OCI-LY7 (cell line): ENCODE data around the gene ROMO1. TPM values are rescaled to one million over a fixed set of nuclear protein-coding genes. Genes with fewer than 3 reads are reported as not detected.
"Not testable (repeated sequence)": the region's sequence is repeated elsewhere in the genome, so short reads cannot be mapped to it uniquely, and the experiment has no call there.

ENCODE experiments used
- BruUV-seq: library from RNA; stranded (reverse); fragments of 400-500 nt; replicated peaks from 2 replicates; lab custom pipeline; 2021; lab: Mats Ljungman, UMichigan
- CTCF ChIA-PET: fragments of 300-600 bp; sonication (Branson Sonifier 250); formaldehyde crosslinking; loops from one replicate; lab custom pipeline; 2022; ENCODE audit warnings: antibody characterized with exemption; ENCODE audit not compliant: unreplicated experiment; lab: Charles Lee
- POLR2A ChIA-PET: fragments of 300-600 bp; sonication (Branson Sonifier 250); formaldehyde crosslinking; loops from one replicate; lab custom pipeline; 2022; ENCODE audit warnings: antibody characterized with exemption; lab: Charles Lee
- DNase-seq: peaks from one replicate; pipeline ENCODE4 v3.0.0-alpha.2; 2015; ENCODE audit warnings: low spot score
- H2AFZ ChIP-seq: fragments of 200-600 bp; sonication (generic), shearing (Covaris generic); 2 replicates; pipeline ENCODE4 v1.6.1; 2014; ENCODE audit warnings: mild to moderate bottlenecking, antibody characterized with exemption, low read length, moderate library complexity
- H3K27ac ChIP-seq: fragments of 200-600 bp; sonication (generic); 2 replicates; pipeline ENCODE4 v1.5.1; 2014; ENCODE audit warnings: mixed run types, low read depth, mild to moderate bottlenecking, moderate library complexity, low read length, inconsistent platforms; ENCODE audit not compliant: poor library complexity, severe bottlenecking
- H3K36me3 ChIP-seq: fragments of 200-600 bp; sonication (generic); 2 replicates; pipeline ENCODE4 v1.6.1; 2014; ENCODE audit warnings: mild to moderate bottlenecking, antibody characterized with exemption, low read length, moderate library complexity, mixed read lengths; ENCODE audit not compliant: insufficient read depth
- H3K4me1 ChIP-seq: fragments of 200-600 bp; sonication (generic); 2 replicates; pipeline ENCODE4 v1.5.1; 2014; ENCODE audit warnings: mild to moderate bottlenecking, low read length; ENCODE audit not compliant: insufficient read depth, poor library complexity, severe bottlenecking
- H3K4me2 ChIP-seq: fragments of 200-600 bp; sonication (generic); 2 replicates; pipeline ENCODE4 v1.6.1; 2014; ENCODE audit warnings: mild to moderate bottlenecking, low read length
- H3K4me3 ChIP-seq: fragments of 200-600 bp; sonication (generic); 2 replicates; pipeline ENCODE4 v1.5.1; 2014; ENCODE audit warnings: mild to moderate bottlenecking, low read depth, low read length; ENCODE audit not compliant: poor library complexity, severe bottlenecking
- H3K79me2 ChIP-seq: fragments of 200-600 bp; sonication (generic); 2 replicates; pipeline ENCODE4 v1.6.1; 2016; ENCODE audit warnings: low read depth, mild to moderate bottlenecking, low read length, moderate library complexity, mixed read lengths; ENCODE audit not compliant: insufficient read depth
- H3K9me2 ChIP-seq: fragments of 200-600 bp; sonication (generic); 2 replicates; pipeline ENCODE4 v1.6.1; 2016; ENCODE audit warnings: mild to moderate bottlenecking, low read length, mixed read lengths; ENCODE audit not compliant: insufficient read depth
- H3K9me3 ChIP-seq: fragments of 200-600 bp; sonication (generic); 2 replicates; pipeline ENCODE4 v1.6.1; 2014; ENCODE audit warnings: mild to moderate bottlenecking, mixed run types, low read length, mixed read lengths
- H4K20me1 ChIP-seq: fragments of 200-600 bp; sonication (generic); 2 replicates; pipeline ENCODE4 v1.6.1; 2014; ENCODE audit warnings: mild to moderate bottlenecking, antibody characterized with exemption, low read length, moderate library complexity, mixed read lengths; ENCODE audit not compliant: insufficient read depth
- EZH2phosphoT487 ChIP-seq: fragments of 200-600 bp; sonication (generic); IDR thresholded peaks from 2 replicates; pipeline ENCODE4 v1.6.1; 2018; ENCODE audit warnings: low read depth, borderline replicate concordance, mild to moderate bottlenecking, mixed run types, antibody characterized with exemption, low read length, moderate library complexity, mixed read lengths
- intact Hi-C: fragments of 100-400 bp; cut with micrococcal nuclease; formaldehyde crosslinking; loops from one replicate; pipeline ENCODE4 v1.10.0; 2022; ENCODE audit not compliant: unreplicated experiment
- total RNA-seq, 2 experiments: library from RNA; depleted of rRNA in 1 of 2; stranded (reverse); fragments of >200 nt in 1 of 2; shearing (Covaris generic) in 1 of 2; gene quantifications; 2 replicates each; pipeline ENCODE4 v1.2.3, GENCODE V29; 2014 to 2022
- TF ChIP-seq, protein P1 (sequence below): fragments of 200-600 bp; sonication (generic); conservative IDR thresholded peaks from 2 replicates; pipeline ENCODE4 v1.5.1; 2014; ENCODE audit warnings: mild to moderate bottlenecking, antibody characterized with exemption, low read length, moderate library complexity, mixed read lengths

ROMO1 gene
- total RNA-seq, 2 experiments from 2014 or later, result 164 to 393 TPM

DNA sequence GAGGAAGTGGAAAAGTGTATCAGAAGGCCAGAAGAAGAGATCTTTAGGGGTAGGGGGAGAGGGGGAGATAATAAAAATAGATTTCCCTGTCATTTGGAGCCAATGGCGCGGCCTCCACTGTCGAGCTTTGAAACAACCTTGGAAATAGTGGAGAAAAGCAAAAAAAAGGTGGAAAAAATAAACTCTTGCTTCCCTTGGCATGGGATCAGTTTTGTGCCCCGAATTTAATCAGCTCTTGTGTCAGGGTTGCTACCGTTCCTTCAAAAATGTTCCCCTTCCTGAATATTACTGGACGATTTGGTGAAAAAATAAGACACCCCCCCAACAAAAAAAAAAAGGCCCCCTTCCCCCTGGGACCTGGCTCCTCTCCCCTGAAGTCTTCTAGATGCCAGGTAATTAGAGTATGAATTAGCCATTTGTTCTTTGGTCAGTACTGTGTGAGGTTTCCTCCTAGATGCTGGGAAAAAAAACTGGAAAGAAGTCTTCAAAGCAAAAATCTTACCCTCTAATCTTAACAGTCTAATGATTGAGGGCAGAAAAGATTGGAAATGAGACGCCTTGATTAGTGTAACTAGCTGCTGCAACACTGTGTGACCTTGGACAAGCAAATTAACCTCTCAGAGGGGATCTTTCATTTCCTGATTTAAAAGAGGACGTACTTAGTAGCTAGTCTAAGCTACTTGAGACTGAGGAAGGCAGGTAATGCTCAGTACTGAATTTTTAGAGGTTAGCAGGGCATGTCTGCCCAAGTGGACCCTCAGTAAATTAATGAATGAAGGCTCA, 43.7 kb downstream of the ROMO1 start:
- H3K36me3 ChIP-seq, result peaks cover 40% of the 10 kb centered on the region
- intact Hi-C loops, result loop anchor here (1.0 to 5.0 kb wide), 4 partner anchors 25 to 209 kb away; partner anchors contain the start of genes CPNE1, PHF20, RBM12 and SCAND1
- H3K79me2 ChIP-seq, result peaks cover 56% of the 10 kb centered on the region
- peak; percentile 87 for DNase-seq
- H3K9me3 ChIP-seq, result no peaks in the 10 kb centered on the region
- peak overlapping the region; percentile 96 for H3K27ac ChIP-seq
- no peaks in the 10 kb centered on the region for H3K9me2 ChIP-seq
- peak overlapping the region; percentile 87 for H3K4me3 ChIP-seq
- CTCF ChIA-PET, result interaction anchor here (0.6 to 1.6 kb wide), 3 partner anchors 25 to 465 kb away, joined by 3 to 7 read pairs (median 5); no protein-coding TSS in a partner anchor
- BruUV-seq, result TSS peak; percentile 99
- peaks cover 42% of the 10 kb centered on the region for H3K4me1 ChIP-seq
- POLR2A ChIA-PET, result interaction anchor here (0.6 to 4.0 kb wide), 22 partner anchors 8 to 380 kb away, joined by 3 to 76 read pairs (median 4); partner anchors contain the start of genes PHF20, SCAND1 and SPAG4
- H2AFZ ChIP-seq, result peak overlapping the region; percentile 13; the same call in 1 of the 2 replicates
- TF ChIP-seq, protein P1, sequence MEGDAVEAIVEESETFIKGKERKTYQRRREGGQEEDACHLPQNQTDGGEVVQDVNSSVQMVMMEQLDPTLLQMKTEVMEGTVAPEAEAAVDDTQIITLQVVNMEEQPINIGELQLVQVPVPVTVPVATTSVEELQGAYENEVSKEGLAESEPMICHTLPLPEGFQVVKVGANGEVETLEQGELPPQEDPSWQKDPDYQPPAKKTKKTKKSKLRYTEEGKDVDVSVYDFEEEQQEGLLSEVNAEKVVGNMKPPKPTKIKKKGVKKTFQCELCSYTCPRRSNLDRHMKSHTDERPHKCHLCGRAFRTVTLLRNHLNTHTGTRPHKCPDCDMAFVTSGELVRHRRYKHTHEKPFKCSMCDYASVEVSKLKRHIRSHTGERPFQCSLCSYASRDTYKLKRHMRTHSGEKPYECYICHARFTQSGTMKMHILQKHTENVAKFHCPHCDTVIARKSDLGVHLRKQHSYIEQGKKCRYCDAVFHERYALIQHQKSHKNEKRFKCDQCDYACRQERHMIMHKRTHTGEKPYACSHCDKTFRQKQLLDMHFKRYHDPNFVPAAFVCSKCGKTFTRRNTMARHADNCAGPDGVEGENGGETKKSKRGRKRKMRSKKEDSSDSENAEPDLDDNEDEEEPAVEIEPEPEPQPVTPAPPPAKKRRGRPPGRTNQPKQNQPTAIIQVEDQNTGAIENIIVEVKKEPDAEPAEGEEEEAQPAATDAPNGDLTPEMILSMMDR, result no peak
- TF ChIP-seq EZH2phosphoT487, result no peak
- peak overlapping the region; percentile 96 for H3K4me2 ChIP-seq
- peaks cover 30% of the 10 kb centered on the region for H4K20me1 ChIP-seq

DNA sequence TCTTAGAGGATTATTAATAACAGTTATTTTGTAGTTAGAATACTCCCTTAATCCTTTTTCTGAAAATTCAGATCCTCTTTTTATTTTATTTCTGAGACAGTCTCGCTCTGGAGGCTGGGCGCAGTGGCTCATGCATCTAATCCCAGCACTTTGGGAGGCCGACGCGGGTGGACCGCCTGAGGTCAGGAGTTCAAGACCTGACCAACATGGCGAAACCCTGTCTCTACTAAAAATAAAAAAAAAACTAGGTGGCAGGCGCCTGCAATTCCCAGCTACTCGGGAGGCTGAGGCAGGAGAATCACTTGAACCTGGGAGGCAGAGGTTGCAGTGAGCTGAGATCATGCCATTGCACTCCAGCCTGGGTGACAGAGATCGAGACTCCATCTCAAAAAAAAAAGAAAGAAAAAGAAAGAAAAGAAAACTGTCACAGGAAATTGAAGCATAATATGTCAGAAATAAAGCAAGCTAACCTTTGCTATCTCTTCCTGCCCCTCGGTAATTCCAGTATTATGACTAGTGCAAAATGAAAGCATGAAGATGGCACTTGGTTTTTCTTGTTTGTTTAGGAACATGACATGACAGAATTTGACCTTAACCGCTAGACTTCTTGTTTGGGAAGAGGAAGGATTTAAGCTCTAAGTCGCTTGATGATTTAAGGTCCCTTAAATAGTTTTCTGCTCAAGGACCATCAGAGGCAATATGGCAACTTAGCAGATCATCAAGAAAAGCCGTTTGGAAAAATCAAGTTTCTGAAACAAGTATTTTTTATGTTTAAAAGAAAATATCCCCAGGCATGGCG, 44.7 kb downstream of the ROMO1 start:
- H3K4me1 ChIP-seq, result peaks cover 34% of the 10 kb centered on the region
- no TSS peak for BruUV-seq
- POLR2A ChIA-PET, result interaction anchor here (0.6 to 4.0 kb wide), 16 partner anchors 9 to 210 kb away, joined by 3 to 76 read pairs (median 5); partner anchors contain the start of genes PHF20, SCAND1 and SPAG4
- no peaks in the 10 kb centered on the region for H3K9me3 ChIP-seq
- peak overlapping the region; percentile 96 for H3K27ac ChIP-seq
- peaks cover 47% of the 10 kb centered on the region for H3K79me2 ChIP-seq
- TF ChIP-seq, protein P1, result no peak
- no peak for TF ChIP-seq EZH2phosphoT487
- H3K36me3 ChIP-seq, result peaks cover 31% of the 10 kb centered on the region
- CTCF ChIA-PET, result interaction anchor here (1.6 kb wide), 1 partner anchor 25 kb away, joined by 7 read pairs; no protein-coding TSS in a partner anchor
- peak overlapping the region; percentile 87 for H3K4me3 ChIP-seq
- intact Hi-C loops, result loop anchor here (5.0 kb wide), 2 partner anchors 82 to 208 kb away; partner anchors contain the start of genes CPNE1, RBM12 and SCAND1
- peak overlapping the region; percentile 56; the same call in 1 of the 2 replicates for H2AFZ ChIP-seq
- DNase-seq, result peak; percentile 26
- no peaks in the 10 kb centered on the region for H3K9me2 ChIP-seq
- H4K20me1 ChIP-seq, result peaks cover 20% of the 10 kb centered on the region
- peak overlapping the region; percentile 96 for H3K4me2 ChIP-seq

DNA sequence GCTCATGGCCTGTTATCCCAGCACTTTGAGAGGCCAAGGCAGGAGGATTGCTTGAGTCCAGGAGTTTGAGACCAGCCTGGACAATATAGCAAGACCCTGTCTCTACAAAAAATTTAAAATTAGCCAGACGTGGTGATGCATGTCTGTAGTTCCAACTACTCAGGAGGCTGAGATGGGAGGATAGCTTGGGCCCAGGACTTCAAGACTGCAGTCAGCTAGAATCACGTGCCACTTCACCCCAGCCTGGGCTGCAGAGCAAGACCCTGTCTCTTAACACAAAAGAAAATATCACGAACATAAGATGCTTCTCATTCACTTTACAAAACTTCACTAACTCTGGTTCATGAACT, 45.3 kb downstream of the ROMO1 start:
- Histone ChIP-seq H3K4me3 (peak overlapping the region; percentile 87), H3K27ac (peak overlapping the region; percentile 96), H3K79me2 (peaks cover 41% of the 10 kb centered on the region), H3K36me3 (peaks cover 25% of the 10 kb centered on the region), H2AFZ (peak overlapping the region; percentile 56; the same call in 1 of the 2 replicates), H4K20me1 (peaks cover 17% of the 10 kb centered on the region), H3K4me2 (peak overlapping the region; percentile 96), H3K4me1 (peaks cover 30% of the 10 kb centered on the region)
- intact Hi-C loops, result loop anchor here (5.0 kb wide), 2 partner anchors 82 to 208 kb away; partner anchors contain the start of genes CPNE1, RBM12 and SCAND1
- DNase-seq, H3K9me2 ChIP-seq, BruUV-seq, H3K9me3 ChIP-seq, CTCF ChIA-PET: not testable (repeated sequence)
- POLR2A ChIA-PET, result interaction anchor here (0.6 to 4.0 kb wide), 8 partner anchors 9 to 140 kb away, joined by 3 to 76 read pairs (median 4); partner anchors contain the start of genes PHF20 and SPAG4
